GM21619 (cell line): ENCODE results near the gene PLCH1.

Source experiments
- ATAC-seq: cut with Tn5 transposase; IDR thresholded peaks from one replicate; pipeline ENCODE4 v1.9.1; 2021; ENCODE audit not compliant: unreplicated experiment

Gene PLCH1, protein sequence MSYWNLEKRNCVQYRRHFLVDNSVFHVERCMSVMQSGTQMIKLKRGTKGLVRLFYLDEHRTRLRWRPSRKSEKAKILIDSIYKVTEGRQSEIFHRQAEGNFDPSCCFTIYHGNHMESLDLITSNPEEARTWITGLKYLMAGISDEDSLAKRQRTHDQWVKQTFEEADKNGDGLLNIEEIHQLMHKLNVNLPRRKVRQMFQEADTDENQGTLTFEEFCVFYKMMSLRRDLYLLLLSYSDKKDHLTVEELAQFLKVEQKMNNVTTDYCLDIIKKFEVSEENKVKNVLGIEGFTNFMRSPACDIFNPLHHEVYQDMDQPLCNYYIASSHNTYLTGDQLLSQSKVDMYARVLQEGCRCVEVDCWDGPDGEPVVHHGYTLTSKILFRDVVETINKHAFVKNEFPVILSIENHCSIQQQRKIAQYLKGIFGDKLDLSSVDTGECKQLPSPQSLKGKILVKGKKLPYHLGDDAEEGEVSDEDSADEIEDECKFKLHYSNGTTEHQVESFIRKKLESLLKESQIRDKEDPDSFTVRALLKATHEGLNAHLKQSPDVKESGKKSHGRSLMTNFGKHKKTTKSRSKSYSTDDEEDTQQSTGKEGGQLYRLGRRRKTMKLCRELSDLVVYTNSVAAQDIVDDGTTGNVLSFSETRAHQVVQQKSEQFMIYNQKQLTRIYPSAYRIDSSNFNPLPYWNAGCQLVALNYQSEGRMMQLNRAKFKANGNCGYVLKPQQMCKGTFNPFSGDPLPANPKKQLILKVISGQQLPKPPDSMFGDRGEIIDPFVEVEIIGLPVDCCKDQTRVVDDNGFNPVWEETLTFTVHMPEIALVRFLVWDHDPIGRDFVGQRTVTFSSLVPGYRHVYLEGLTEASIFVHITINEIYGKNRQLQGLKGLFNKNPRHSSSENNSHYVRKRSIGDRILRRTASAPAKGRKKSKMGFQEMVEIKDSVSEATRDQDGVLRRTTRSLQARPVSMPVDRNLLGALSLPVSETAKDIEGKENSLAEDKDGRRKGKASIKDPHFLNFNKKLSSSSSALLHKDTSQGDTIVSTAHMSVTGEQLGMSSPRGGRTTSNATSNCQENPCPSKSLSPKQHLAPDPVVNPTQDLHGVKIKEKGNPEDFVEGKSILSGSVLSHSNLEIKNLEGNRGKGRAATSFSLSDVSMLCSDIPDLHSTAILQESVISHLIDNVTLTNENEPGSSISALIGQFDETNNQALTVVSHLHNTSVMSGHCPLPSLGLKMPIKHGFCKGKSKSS (N-terminal part only)

DNA sequence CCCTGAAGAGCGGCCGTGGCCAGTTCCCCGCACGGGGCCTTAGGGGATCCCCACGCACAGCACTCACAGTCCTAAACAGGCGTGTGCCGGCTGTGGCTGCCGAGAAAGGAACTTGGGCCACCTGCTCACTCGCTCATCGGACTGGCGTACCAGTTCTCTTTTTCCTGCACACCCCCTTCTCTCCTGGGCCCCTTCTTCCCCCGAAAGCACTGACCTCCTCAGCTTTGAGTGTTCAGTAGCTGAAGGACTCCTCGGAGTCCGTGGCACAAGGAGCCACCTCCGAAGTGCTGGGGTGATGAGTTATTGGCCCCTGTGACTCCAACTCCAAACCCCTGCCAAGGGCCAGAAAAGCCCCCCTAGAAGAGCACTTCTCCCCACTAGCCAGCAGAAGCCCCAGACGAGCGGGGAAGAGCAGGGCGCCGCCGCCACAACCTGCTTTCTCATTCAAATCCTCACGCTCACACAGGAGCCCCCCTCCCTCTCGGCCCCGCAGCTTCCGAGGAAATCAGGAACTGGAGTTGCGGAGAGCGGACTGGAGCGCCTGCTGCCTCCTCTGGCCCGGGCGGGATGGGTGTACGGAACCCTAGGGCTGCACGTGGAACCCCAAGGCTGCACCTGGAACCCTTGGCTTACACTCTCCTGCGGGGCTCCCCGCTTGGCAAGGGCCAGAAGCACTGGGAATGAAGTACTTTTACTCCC, at the start of gene PLCH1:
Gene PLCH1, minus strand, starts transcription at position 446 of the 699 bp plus-strand sequence. CDS start 40,847 bp downstream, outside the sequence.
- ATAC-seq: peak; percentile 44

DNA sequence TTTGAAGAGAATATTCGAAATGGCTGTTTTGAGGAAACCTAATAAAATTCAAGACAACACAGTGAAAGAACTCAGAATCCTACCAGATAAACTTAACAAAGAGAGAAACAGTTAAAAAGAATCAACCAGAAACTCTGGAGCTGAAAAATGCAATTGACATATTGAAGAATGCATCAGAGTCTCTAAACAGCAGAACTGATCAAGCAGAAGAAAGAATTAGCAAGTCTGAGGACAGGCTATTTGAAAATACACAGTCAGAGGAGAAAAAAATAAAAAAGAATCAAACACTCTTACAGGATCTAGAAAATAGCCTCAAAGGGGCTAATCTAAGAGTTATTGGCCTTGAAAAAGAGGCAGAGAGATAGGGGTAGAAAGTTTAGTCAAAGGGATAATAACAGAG, 47.7 kb upstream of the PLCH1 start:
- ATAC-seq: no peak

DNA sequence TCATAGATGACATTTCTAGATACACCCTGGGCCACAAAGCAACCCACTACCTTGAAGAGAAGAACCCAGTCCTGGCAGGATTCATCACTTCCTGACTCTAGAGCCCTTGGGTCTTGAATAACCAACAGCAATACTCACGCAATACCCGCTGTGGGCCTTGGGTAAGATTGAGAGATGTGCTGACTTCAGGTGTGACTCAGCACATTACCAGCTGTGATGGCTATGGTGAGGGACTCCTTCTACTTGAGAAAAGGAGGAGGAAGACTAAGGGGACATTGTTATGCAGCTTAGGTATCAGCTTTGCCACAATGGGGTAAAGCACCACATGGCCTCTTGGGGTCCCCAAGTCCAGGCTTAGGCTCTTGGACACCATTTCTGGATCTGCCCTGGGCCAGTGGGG, 46.3 kb upstream of the PLCH1 start:
- ATAC-seq: no peak

DNA sequence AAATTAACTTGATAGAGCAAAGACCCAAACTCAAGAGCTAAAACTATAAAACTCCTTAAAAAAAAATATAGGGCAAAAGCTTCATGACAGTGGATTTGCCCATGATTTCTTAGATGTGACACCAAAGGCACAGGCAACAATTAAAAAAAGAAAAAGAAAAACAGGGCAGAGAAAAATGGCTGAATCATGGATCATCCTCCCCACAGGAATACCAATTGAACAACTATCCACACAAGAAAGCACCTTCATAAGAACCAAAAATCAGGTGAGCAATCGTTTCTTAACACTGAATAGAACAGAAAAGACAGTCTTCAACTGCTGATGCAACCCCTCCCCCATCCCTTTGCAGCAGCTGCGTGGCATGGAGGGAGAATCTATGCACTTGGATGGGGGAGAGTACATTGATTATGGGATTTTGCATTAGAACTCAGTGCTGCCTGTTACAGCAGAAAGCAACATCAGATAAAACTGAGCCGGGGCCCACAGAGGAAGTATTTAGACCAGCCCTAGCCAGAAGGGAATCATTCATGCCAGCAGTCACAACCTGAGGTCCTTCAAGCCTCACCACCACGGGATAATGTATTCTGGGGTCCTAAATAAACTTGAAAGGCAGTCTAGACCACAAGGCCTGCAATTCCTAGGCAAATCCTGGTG, 45.5 kb upstream of the PLCH1 start:
- no peak for ATAC-seq

DNA sequence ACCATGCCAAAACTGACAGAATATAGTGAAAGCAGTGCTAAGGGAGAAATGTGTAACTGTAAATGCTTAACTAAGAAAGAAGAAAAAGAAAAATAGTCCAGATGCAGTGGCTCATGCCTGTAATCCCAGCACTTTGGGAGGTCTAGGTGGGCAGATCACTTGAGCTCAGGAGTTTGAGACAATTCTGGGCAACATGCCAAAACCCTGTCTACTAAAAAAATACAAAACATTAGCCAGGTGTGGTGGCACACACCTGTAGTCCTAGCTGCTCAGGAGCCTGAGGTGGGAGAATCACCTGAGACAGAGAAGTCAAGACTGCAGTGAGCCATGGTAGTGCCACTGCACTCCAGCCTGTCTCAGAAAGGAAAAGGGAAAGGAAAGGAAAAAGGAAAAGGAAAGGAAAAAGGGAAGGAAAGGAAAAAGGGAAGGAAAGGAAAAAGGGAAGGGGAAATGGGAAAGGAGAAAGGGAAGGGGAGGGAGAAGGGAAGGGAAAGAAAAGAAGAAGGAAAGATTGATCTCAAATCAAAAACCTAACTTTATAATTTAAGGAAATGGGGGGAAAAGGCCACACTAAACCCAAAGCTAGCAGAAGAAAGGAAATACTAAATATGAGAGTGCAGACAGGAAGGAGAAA, 40.9 kb upstream of the PLCH1 start:
- no peak for ATAC-seq

DNA sequence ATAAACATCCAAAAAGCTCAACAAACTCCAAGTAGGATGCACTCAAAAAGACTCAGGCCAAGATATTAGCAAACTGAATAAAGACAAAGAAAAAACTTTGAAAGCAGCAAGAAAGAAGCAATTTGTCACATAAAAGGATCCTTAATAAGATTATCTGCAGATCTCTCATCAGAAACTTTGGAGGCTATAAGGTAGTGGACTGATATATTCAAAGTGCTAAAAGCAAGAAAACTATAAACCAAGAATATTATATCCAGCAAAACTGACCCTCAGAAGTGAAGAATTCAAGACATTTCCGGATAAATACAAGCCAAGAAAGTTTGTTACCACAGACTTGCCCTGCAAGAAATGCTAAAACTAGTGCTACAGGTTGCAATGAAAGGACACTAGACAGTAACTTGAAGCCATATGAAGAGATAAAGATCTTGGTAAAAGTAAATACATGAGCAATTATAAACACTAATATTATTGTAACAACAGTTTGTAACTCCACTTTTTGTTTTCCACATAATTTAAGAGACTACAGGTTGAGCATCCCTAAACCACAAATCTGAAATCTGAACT, 37.6 kb upstream of the PLCH1 start:
- no peak for ATAC-seq

DNA sequence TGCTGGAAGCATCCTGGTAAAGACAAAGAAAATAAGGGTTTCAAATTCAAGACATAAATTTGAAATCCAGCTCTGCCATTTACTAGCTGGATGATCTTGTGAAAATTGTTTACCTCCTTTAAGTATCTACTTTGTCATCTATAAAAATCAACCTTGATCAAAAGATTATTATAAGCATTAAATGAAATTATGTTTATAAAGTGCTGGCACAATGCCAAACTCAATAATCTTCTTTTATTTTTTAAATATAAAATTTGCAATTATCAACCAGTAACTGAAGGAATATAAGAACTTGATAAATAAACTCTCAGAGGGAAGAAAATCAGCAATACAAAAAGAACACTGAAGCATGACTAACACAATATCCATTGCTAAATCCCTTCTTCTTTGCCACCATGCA, 35.4 kb upstream of the PLCH1 start:
- no peak for ATAC-seq

DNA sequence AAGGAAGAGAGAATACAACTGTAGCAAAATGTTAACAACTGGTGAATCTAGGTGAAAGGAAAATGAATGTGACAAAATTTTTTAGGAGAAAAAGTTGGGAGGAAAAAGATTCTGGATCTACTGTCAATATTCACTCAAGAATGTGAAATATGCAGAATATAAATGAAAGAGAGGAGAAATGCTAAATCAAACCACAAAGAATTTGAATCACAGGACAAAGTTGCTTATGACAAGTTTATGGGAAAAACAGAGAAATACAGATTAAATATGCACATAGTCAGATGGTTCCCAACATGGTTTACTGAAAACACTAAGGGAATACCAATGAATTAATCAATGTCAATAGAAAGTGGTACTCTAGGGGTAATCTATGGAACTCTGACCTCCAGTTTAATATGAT, 33.6 kb upstream of the PLCH1 start:
- ATAC-seq: no peak

DNA sequence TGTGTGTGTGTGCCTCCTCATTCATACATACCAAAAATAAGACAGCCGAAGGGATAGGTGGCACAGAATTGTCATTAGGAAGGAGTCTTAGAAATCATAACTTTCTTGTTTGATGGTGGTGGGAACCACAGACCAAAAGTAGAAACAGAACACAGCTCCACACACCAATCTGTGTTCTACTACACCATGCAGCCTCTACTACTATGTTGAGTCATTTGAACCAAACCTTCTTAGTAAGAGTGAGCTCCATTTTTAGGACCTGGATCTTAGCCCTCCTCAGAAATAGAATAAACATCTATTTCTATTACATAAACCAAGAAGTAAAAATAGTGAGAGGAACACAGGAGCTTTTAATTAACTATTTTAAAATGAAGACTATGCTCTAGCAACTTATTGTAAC, 27.9 kb upstream of the PLCH1 start:
- no peak for ATAC-seq

DNA sequence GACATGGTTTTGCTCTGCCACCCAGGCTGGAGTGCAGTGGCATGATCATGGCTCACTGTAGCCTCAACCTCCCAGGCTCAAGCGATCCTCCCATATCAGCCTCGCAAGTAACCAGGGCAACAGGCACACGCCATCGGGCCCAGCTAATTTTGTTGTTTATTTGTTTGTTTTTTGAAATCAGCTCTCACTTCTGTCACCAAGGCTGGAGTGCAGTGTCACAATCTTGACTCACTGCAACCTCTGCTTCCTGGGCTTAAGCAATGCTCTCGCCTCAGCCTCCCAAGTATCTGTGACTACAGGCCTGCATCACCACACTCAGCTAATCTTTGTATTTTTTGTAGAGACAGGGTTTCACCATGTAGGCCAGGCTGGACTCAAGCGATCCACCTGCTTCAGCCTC, 26.3 kb upstream of the PLCH1 start:
- ATAC-seq: no peak

DNA sequence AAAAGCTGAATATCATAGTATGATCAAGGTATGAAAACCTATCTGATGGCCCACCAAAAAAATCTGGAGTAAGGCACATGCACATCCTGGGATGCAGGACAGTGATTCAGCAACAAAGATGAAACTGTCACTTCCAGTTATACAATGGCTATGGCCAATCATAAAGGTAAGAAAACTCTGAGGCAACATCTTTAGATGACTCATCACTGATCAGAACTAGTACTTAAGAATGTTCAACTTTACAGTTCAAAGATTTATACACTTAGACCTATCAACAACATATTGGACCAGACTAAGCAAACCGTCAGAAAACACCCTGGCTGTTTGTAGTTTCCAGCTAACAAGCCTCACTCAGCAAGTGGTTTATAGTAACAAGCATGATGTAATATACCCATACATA, 21.3 kb upstream of the PLCH1 start:
- ATAC-seq: no peak

DNA sequence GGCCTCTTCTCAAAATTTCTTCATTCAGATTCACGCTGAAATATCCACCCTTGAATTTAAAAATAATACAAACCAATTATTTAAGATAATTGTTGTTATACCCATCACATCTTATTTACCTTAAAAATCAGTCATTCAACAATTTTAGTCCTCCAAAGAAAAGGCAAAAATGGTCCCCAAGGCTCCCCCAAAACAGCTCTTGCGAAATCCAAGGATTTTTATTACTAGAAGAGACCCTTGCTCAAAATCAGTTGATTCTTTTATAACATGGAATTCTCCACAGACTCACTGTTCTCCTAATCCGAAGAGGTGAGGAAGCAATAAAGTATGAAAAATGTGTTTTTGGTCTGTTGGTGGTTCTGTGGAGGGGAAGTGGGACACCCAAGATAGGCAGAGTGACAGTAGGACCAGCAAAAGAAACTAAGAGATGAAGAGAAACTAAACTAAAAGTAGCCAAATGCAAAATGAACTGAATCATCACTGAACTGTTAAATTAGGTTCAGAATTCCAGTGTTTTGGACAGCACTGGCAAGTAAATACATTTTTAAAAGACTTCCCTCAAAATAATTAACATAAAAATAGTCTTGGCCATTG, 19.1 kb upstream of the PLCH1 start:
- ATAC-seq: no peak

DNA sequence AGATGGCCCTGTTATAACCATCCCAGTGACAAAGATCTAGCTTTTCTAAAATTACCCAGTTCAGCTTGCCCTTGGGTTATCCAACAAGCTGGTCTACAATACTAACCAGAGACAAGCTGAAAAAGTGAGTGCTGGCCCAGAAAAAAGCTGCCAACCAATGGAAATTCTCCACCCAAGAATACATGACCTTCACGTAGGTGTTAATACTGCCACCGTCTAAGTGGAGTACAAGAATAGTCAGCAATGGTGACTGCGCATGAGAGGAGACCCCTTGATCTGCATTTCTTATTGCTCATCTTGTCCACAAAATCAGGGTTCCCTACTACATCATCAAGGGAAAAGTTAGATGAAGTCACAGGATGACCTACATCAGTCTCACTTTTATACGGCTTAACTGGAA, 15.8 kb upstream of the PLCH1 start:
- no peak for ATAC-seq

DNA sequence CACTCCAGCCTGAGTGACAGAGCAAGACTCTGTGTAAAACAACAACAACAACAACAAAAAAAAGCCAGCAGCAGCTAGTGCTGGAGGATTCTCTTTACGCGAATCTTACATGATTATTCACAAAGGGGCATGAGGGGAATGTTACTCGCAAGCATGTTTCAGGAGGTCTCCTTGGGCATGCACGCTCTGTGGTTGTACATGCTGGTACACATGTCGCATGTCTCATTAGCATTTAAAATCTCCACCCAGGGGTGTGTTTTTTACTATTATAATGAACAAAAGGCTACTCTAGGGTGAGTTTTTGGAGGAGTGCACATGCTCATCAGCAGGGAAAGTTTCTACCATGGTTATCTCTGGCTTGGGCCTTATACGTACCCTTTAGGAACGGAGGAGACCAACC, 12.7 kb upstream of the PLCH1 start:
- no peak for ATAC-seq

DNA sequence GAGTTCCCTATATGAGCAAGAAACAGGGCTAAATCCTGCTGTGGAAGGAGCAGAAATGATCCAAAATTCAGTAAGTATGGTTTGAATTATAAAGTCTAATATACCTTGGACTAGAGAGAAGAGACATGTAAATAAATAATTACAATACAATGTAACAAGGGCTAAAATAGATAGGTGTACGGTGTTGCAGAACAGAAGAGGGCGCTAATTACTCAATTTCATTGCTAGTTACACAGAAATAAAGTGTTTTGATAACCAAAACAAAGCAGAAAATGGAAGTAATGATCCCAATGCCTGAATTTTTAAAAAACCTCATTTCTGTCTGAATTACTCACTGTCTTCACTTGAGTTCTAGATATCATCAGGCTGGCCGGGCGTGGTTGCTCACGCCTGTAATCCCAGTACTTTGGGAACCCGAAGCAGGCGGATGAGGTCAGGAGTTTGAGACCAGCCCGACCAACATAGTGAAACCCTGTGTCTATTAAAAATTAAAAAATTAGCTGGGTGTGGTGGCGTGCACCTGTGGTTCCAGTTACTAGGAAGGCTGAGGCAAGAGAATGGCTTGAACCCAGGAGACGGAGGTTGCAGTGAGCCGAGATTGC, 8.3 kb upstream of the PLCH1 start:
- ATAC-seq: peak; percentile 55

DNA sequence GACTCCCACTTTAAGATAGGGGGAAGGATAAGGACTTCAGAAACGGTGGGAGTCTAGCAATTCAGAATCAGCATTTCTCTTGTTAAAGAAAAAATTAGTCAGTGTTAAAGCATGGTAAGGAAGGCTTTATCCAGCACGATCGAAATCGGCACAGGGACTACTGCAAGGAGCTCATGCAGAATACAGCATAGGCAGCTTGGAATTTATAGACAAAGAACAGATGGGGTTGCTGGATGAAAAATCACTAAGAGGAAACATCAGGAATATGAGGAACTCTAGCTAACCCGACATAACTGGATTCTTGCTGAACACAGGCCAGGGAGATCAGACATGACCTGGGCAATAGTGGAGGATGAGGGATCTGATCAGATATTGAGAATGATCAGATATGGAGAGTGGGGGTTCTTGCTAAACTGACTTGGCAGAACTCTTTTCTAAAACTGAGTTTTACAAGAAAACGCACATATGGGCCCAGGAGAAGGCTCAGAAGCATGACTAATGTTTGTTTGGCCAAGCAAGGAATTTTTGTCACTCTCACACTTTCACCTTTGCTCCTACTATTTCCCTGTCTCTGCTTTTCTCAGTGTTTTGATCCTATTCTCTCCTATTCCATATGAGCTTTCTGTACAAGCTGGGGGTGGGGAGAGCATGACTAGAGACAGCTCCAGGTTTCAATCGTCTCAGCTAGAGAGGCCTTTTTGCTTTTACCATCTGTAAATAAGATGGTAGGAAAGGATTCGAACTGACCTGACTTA, 3.9 kb upstream of the PLCH1 start:
- ATAC-seq: no peak

DNA sequence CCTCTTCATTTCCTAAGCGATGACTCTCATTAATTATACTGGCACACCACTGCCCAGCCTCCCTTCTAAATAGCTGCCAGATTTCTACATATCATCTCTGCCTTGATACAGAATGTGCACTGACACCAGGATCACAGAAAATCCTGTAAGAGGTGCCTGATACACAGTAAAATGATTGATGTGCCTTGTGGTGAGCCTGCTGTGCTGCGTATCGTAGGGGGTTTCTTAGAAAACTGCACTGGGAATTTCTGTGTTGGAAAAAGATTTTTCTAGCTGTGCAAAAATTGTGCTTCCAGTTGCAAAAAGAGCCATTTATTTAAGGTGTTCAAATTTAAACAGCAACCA, 3.0 kb upstream of the PLCH1 start:
- no peak for ATAC-seq

DNA sequence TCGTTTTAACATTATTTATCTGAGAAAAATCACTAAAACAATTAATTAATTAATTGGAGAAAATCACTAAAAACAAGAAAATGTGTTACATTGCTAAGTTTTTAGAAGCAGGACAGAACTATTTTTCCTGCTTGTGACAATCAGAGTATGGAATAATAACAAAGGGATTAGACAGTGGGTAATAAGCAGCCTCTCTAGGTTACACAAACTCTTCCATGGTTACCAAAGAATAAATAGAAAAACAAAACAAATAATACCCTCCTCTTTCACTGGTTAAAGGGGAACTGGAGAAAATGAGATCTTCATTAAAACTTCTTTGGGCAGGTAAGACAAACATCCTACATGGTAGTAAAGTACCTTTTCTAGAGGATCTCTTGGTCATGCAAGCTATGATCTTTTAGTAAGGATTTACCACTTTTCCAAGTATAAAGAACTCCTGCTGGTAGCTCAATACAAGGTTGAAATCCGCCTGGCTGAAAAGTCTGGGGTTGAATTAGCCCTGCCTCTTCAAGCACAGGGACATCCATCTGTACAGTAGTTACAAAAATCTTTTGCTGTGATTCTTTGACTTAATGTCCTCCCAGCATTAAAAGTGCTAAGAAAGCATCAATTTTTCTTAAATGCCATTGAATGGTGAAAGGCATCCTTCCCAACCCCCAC, 2.5 kb upstream of the PLCH1 start:
- no peak for ATAC-seq
